LNCaP clone FGC (cell line): ENCODE measurements around the gene OR14J1.
"Not testable (repeated sequence)": the region's sequence is repeated elsewhere in the genome, so short reads cannot be mapped to it uniquely, and the experiment has no call there.

ENCODE experiments used
- DNase-seq: peaks from one replicate; pipeline ENCODE4 v3.0.0-alpha.2; 2011; ENCODE audit warnings: low read depth
- H3K4me3 ChIP-seq: 2 replicates; pipeline ENCODE4 v1.5.1; 2011; ENCODE audit warnings: mild to moderate bottlenecking, low read depth, low read length, control low read depth
- CTCF ChIP-seq: IDR thresholded peaks from 2 replicates; pipeline ENCODE4 v1.5.1; 2012; ENCODE audit warnings: mild to moderate bottlenecking; ENCODE audit not compliant: control insufficient read depth, insufficient read depth; ENCODE audit errors: extremely low read depth

Gene OR14J1

DNA sequence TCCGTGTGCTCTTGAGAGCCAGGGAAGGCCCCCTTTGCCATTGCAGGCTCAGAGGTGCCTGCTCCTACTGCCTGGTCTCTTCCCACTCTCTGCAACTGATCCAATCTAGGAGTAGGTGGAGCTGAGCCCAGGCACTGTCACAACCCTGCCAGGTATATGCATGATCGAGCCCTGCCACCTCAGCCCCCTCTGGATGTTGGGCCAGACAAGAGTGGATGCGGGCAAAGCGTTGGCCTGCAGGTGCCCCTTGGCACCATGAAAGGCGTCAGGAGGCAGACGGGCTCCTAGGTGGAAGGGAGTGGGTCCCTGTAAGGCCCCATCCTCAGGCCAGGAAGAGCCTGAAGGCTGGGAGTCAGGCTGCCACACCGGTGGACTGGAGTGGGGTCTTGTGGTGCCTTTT, 5.9 kb upstream of the OR14J1 start:
- DNase-seq, result no peak
- TF ChIP-seq CTCF, result no peak
- no peak overlapping the region for H3K4me3 ChIP-seq

- TF ChIP-seq CTCF, result no peak
- no peak overlapping the region for H3K4me3 ChIP-seq
- DNase-seq, result no peak
These were observed 18.4 kb downstream of the OR14J1 start for GRCh38 chr6:29319931-29320330.

- not testable (repeated sequence) for H3K4me3 ChIP-seq, DNase-seq
These were observed 21.8 kb downstream of the OR14J1 start for GRCh38 chr6:29323332-29323731.

- TF ChIP-seq CTCF, result no peak
- no peak overlapping the region for H3K4me3 ChIP-seq
- DNase-seq, result no peak
These were observed 24.3 kb downstream of the OR14J1 start for GRCh38 chr6:29325777-29326176.

DNA sequence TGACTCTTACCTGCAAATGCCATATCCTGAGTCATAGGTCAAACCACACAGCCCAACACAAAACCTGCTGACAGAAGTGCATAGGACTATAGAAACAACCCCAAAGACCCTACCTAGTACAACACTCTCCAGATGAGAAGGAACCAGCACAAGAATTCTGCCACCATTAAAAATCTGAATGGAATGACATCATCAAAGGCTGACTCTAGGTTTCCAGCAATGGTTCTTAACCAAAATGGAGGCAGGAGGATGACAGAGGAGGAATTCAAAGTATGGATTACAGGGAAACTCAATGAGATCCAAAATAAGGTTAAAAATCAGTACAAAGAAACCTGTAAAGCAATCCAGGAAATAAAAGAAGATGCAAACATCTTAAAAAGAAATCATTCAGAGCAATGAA, 31.2 kb downstream of the OR14J1 start:
- no peak overlapping the region for H3K4me3 ChIP-seq
- TF ChIP-seq CTCF, result no peak
- no peak for DNase-seq

GRCh38 chr6:29336269-29336668, 34.8 kb downstream of the OR14J1 start:
- no peak for TF ChIP-seq CTCF
- H3K4me3 ChIP-seq, result no peak overlapping the region
- no peak for DNase-seq

GRCh38 chr6:29345380-29345779, 43.9 kb downstream of the OR14J1 start:
- DNase-seq, result no peak
- no peak overlapping the region for H3K4me3 ChIP-seq
- TF ChIP-seq CTCF, result no peak

DNA sequence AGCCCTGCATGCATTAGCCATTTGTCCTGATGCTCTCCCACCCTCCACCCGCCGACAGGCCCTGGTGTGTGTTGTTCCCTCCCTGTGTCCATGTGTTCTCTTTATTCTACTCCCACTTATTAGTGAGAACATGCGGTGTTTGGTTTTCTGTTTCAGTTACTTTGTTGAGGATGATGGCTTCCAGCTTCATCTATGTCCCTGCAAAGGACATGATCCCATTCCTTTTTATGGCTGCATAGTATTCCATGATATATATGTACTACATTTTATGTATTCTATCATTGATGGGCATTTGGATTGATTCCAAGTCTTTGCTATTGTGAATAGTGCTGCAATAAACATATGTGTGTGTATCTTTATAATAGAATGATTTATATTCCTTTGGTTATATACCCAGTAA, 47.8 kb downstream of the OR14J1 start:
- DNase-seq, H3K4me3 ChIP-seq: not testable (repeated sequence)
